ENCODE data around the gene CEP78. TPM values are rescaled to one million over a fixed set of nuclear protein-coding genes. Genes with fewer than 3 reads are reported as not detected.
A peak's percentile ranks its signal among the peaks of the same experiment; 100 is the strongest.

The CEP78 gene
- total RNA-seq, 1 donor from 2014 or later = 13.7 TPM

DNA sequence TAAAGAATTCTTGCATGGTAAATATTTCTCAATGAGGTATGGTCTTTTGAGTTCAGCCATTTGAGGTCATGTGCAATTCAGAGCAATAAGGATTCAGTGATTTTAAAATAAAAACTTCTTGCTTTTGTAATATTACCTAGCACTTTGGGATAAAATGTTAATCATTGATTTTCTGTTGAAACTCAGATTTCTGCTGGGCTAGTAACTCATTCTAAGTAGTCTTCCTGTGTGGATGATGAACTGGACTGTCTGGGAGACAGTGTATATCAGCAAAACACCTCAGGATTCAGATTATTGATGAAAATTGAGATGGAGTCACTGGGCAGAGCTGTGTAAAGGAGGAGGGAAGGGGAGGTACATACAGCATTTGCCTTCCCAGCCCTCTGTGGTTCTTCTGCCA, 50.2 kb downstream of the CEP78 start:
- no peak for DNase-seq (ENCODE audit: low spot score)

DNA sequence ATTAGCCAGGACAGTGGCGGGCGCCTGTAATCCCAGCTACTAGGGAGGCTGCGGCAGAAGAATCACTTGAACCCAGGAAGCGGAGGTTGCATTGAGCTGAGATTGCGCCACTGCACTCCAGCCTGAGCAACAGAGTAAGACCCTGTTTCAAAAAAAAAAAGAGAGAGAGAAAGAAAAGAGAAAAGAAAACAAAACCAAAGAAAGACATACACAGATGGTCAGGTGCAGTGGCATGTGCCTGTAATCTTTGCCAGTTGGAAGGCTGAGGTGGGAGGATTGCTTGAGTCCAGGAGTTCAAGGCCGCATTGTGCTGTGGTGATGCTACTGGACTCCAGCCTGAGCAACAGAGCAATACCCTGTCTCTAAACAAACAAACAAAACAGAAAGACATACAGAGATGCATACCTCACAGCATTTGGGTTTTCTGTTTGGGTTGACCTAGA, 51.1 kb downstream of the CEP78 start:
- no peak for DNase-seq (ENCODE audit: low spot score)

DNA sequence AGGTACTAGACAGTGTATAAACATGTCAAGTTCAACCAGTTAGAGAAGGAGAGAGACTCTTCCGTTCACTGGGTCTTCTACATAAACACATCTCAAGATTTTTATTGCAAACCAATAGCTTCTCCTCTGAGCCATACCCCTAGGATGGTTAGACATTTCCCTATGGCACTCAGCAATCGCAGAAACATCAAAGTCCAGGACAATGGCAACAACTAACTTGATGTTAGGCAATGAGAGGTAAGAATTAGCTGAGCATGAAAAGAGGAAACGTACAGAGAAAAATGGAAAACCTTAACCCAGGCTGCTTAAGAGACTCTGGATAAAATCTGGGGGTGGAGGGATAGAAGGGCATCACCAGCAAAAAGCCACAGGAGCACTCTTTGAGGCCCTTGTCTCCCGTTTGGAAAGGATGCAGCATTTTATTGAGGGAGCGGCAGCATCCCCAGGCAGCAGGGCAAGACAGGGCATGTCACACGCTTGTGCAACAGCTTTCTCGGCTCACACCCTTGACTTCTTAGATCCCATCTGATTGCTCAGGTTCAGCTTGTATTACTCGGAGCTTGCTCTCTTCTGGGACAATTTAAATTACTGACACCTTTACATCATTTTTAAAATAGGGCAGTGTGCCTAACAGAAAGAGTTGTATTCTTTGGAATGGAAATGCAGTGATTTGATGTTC, 52.5 kb downstream of the CEP78 start:
- no peak for DNase-seq (ENCODE audit: low spot score)

GRCh38 chr9:78289474-78289873, 53.6 kb downstream of the CEP78 start:
- no peak for DNase-seq (ENCODE audit: low spot score)

GRCh38 chr9:78291240-78291925, 55.5 kb downstream of the CEP78 start:
- DNase-seq (ENCODE audit: low spot score) = no peak

GRCh38 chr9:78292026-78292425, 56.2 kb downstream of the CEP78 start:
- no peak for DNase-seq (ENCODE audit: low spot score)

DNA sequence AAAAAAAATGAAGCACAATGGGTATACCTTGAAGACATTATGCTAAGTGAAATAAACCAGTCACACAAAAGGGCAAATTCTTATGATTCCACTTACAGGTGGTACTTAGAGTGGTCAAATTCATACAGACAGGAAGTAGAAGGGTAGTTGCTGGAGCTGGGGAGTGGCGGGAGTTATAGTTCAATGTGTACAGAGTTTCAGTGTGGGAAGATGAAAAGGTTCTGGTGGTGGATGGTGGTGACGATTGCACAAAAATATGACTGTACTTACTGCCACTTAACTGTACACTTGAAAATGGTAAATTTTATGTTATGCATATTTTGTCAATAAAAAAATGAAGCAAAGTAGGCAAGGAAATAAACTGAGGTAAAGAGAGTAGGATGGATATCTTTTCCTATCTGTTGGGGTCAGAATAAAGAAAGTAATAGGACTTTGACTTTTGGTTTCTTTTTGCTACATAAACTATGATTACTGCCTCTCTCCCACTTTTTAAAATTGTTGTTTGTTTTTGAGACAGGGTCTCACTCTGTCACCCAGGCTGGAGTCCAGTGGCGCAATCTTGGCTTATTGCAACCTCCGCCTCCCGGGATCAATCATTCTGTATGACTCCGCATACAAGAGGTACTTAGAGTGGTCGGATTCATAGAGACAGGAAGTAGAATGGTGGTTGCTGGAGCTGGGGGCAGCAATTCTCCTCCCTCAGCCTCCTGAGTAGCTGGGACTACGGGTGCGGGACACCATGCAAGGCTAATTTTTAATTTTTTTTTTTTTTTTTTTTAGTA, 57.0 kb downstream of the CEP78 start:
- no peak for DNase-seq (ENCODE audit: low spot score)

DNA sequence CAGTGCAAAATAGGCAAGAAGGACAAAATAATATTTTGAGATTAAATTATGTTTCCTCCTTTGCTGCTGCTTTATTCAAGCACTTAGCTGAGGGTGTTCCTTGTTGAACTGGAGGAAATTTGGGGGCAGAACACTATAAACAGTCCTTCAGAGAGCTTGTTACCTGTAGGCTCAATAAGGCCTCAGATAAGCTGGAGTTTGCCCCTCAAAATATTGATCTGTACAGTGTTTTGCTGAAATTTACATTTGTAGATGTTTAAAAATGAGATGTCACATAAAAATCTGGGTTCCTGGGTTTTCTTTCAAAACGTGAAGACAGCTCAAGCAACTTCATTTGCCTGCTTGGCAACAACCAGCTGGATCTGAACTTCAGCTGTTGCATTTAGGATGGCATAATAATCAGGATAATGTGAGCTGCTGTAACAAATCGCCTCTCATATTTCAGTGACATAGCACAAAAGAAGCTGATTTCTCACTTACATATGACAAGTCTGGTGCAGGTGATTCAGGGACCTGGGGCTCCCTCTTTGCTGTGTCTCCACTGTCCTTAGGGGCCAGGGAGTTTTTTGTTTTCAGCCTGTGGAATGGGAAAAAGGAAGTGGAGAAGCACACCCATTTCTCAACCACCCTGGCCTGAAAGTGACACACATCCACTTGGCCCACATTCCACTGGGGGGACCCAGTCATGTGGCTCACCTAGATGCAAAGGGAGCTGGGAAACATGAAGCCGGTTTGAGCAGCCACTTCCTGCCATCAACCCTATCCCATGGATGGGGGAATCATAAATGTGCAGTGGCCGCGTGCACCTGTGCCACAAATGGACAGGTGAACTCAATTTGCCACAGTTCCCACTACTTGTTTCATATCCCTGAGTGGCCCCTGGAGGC, 58.7 kb downstream of the CEP78 start:
- DNase-seq (ENCODE audit: low spot score) = no peak

DNA sequence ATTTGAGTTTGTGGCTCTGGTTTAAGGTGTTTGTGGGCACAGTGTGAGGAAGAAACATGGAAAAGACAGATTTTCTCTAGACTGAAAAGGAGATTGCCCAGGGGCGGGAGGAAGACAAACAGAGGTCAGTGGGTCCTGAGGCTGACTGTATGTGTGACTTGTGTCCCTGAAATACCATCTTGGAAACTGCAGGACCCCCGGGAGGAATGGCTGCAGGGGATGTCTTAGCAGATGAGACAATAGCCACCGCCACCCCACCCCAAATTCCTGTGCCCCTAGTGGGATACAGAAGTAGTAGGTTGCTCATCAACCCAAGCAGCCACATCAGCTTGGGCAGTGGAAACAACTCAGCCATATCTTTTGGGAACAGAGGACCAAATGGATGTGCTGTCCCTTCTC, 59.3 kb downstream of the CEP78 start:
- no peak for DNase-seq (ENCODE audit: low spot score)

DNA sequence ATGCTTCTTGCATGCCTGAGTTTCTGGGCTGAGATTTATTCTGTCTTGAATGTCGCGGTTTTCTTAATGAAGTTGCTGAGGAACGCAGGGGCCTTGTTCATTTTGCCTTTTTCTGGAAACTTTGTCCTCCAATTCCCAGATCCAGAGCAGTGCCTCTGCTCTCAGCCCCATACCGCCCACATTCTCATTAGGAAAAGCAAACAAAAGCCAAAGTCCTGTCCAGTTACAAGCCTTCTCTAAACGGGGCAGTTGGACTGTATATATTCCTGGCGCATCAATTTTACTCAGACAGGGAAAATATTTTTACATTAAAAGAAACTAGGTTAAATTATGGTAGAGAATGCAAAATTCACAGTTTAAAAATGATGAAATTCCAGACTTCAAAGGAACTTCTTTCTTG, 59.9 kb downstream of the CEP78 start:
- DNase-seq (ENCODE audit: low spot score) = no peak

DNA sequence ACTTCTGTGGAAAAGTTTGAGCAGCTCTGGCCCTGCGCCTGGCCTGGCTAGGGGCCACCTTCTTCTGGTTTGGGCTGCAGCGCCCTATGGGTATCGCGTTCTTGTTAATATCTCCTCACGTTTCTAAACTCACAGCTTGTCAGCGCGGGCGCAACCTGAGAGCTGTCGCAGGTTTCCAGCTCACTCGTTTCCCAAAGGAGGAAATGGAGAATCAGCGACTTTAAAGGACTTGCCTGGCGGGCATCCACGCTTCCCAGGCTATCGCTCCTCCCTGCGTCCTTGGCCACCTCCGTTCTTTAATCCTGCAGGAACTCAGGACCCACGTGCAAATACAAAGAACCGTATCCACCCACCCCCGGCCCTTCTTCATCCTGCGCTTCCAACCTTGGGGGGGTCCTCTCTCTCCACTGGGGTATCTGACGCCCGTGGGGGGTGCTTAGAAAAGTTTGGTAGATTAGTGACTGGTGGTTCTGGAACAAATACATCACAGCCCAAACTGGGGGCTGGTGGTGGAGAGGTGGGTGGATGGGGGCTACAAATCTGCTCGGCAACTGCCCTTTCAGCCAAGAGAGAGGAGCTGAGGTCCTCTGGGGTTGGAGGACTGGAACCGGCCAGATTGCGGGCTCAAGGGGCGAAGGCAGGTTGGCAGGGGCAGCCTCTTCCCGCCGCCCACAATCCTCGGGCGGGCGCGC, 60.5 kb downstream of the CEP78 start:
- DNase-seq (ENCODE audit: low spot score) = peak; percentile 25

DNA sequence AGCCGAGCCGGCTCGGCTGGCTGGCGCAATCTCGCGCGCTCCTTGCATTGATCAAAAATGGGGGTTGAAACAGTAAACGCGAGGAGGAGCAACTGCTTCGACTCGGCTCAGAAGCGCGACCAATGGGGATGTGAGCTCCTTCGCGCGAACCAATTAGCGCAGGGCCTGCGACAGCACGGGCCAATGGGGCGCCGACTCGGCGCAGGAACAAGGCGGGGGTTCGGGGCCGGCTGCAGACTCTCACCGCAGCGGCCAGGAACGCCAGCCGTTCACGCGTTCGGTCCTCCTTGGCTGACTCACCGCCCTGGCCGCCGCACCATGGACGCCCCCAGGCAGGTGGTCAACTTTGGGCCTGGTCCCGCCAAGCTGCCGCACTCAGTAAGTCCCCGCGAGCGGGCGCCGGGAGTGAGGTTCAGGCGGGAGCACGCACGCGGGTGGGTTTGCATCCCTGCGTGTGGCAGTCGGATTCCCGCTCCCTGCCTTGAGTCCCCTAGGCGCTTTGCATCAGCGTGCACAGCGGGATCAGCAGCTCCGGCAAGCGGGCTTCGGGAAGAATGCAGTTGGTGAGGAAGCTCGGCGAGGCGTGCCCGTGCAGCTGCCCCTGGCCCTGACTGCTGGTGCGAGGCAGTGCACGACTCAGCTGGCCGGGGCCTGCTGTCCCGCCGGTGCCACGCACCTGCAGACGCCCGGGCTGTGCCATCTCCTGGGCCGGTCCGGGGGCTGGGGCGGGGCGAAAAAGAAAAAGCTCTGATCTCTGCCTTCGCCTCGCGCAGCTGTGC, 61.2 kb downstream of the CEP78 start, which contains the start of gene PSAT1:
TSS of gene PSAT1 (plus strand) at position 233 of the 779 bp plus-strand sequence. CDS start at position 319, 86 bp downstream.
- DNase-seq (ENCODE audit: low spot score) = peak; percentile 86

DNA sequence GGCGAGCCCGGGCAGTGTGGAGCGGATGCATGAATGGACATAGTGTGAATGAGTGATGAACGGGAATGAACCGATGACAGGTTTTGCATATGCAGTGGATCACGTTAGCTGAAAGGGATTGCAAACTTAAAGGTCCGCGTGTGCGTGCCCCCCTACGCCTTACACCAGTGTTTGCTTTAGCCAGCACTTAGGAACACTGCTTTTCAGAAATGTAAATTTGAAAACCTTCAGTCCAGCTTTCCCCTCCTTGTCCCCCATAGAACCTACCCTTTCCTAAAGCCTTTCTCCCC, 61.7 kb downstream of the CEP78 start:
- DNase-seq (ENCODE audit: low spot score) = no peak

GRCh38 chr9:78298046-78298765, 62.3 kb downstream of the CEP78 start:
- no peak for DNase-seq (ENCODE audit: low spot score)

DNA sequence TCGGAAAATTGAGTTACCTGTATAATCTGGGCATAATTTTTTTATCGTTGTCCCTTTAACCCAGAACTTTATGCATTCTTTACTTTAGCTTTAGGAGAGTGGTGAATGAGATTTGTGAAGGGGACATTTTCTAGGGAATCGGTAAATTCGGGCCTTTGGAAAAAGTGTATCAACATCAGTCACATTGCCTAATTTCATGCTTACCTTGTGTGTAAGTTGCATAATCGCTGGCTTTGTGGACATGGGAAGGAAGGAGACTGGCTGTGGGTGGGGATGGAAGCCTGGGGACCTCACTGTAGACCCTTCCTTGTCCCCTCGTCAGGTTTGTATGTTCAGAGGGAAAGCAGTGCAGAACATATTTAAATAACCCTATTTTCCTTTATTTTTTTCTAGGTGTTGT, 64.3 kb downstream of the CEP78 start:
- no peak for DNase-seq (ENCODE audit: low spot score)

GRCh38 chr9:78301466-78301865, 65.6 kb downstream of the CEP78 start:
- no peak for DNase-seq (ENCODE audit: low spot score)

DNA sequence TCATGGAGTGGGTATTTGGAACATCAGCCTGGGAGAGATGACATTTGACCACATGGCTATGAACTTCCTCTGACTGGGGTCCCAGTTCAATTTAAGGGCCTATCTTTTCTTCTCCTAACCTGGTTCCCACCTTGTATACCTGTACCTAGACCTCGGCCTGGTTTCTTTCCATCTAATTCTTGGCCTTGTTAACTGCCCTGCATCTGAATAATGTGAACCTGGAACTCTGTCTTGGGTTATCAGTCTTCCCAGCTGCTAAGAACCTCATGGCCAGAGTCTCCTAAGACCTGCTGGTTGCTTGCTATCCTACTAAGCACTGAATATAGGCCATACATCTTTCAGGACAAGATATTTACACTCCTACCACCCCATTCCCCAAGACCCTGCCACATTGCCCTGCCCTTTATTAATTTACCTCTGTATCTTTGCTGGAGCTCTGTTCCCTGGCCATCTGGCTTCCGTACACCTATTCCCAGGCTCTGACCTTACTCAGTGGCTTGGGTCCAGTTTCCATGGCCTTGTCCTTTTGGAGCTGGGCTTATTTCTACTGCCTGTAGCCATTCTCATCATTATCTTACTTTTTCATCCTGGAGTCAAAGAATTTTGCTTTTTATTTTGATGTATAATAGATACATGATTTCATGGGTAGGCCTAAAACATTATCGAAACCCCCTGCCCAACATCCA, 67.6 kb downstream of the CEP78 start:
- DNase-seq (ENCODE audit: low spot score) = no peak

DNA sequence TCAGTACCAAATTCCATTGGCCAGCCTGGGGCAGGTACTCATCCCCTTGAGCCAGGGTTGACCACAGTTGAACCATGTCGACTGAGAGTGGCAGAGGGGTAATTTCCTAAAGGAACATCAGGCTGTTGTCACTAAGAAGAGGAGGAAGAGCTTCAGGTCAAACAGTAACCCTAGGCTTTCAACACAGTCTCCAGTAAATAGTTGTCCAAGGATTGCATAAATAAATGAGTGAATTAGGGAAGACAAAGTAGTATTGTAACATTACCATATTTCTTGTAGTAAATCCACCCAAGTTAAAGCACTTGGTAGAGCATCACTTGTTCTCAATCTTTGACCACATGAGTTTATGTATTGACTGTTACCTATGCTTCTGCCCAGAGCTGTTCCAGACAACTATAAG, 68.5 kb downstream of the CEP78 start:
- no peak for DNase-seq (ENCODE audit: low spot score)

Data from mucosa of gallbladder (tissue), 1 donor.